ENCODE results near the gene LHCGR.
"Not testable (repeated sequence)": the region's sequence is repeated elsewhere in the genome, so short reads cannot be mapped to it uniquely, and the experiment has no call there.

LHCGR gene

GRCh38 chr2:48747319-48747718 lies 8.2 kb downstream of the LHCGR start:
- no peak for DNase-seq (ENCODE audit: low read depth)

GRCh38 chr2:48739236-48739635 lies 16.3 kb downstream of the LHCGR start:
- not testable (repeated sequence) for DNase-seq (ENCODE audit: low read depth)

- no peak for DNase-seq (ENCODE audit: low read depth)
These were observed 16.7 kb downstream of the LHCGR start for GRCh38 chr2:48738806-48739205.

GRCh38 chr2:48736251-48736650 lies 19.3 kb downstream of the LHCGR start:
- DNase-seq (ENCODE audit: low read depth): no peak

GRCh38 chr2:48734576-48735303 lies 20.8 kb downstream of the LHCGR start:
- peak; percentile 19 for DNase-seq (ENCODE audit: low read depth)

- DNase-seq (ENCODE audit: low read depth): no peak
These were observed 22.4 kb downstream of the LHCGR start for GRCh38 chr2:48733067-48733503.

GRCh38 chr2:48728840-48729239 lies 26.7 kb downstream of the LHCGR start:
- DNase-seq (ENCODE audit: low read depth): no peak

GRCh38 chr2:48728295-48728694 lies 27.2 kb downstream of the LHCGR start:
- DNase-seq (ENCODE audit: low read depth): no peak

GRCh38 chr2:48727560-48727959 lies 28.0 kb downstream of the LHCGR start:
- no peak for DNase-seq (ENCODE audit: low read depth)

GRCh38 chr2:48725696-48726494 lies 29.6 kb downstream of the LHCGR start:
- no peak for DNase-seq (ENCODE audit: low read depth)

- DNase-seq (ENCODE audit: low read depth): no peak
These were observed 31.2 kb downstream of the LHCGR start for GRCh38 chr2:48724278-48724677.

- peak; percentile 77 for DNase-seq (ENCODE audit: low read depth)
These were observed 32.4 kb downstream of the LHCGR start for GRCh38 chr2:48723129-48723528.

GRCh38 chr2:48722391-48722790 lies 33.1 kb downstream of the LHCGR start:
- DNase-seq (ENCODE audit: low read depth): no peak

- no peak for DNase-seq (ENCODE audit: low read depth)
These were observed 34.4 kb downstream of the LHCGR start for GRCh38 chr2:48721158-48721557.

GRCh38 chr2:48719480-48720177 lies 35.9 kb downstream of the LHCGR start:
- no peak for DNase-seq (ENCODE audit: low read depth)

- no peak for DNase-seq (ENCODE audit: low read depth)
These were observed 37.7 kb downstream of the LHCGR start for GRCh38 chr2:48717846-48718245.

GRCh38 chr2:48715956-48716355 lies 39.6 kb downstream of the LHCGR start:
- DNase-seq (ENCODE audit: low read depth): no peak

- DNase-seq (ENCODE audit: low read depth): no peak
These were observed 40.3 kb downstream of the LHCGR start for GRCh38 chr2:48715042-48715899.

- DNase-seq (ENCODE audit: low read depth): no peak
These were observed 41.3 kb downstream of the LHCGR start for GRCh38 chr2:48714245-48714644.

GRCh38 chr2:48713647-48714046 lies 41.9 kb downstream of the LHCGR start:
- no peak for DNase-seq (ENCODE audit: low read depth)

GRCh38 chr2:48712151-48712550 lies 43.4 kb downstream of the LHCGR start:
- DNase-seq (ENCODE audit: low read depth): no peak

GRCh38 chr2:48711343-48711742 lies 44.2 kb downstream of the LHCGR start:
- DNase-seq (ENCODE audit: low read depth): no peak

Data from GM04503 (cell line).